Adrenal gland (tissue), 5 donors: ENCODE results near the gene SCAMP1.

Experiments
- POLR2A ChIP-seq, 2 donors: fragments of 450-650 bp; IDR thresholded peaks; one replicate each; pipeline ENCODE4 v1.6.1; 2017; ENCODE audit warnings: antibody characterized with exemption in 2 of 2, mild to moderate bottlenecking in 2 of 2, moderate library complexity in 1 of 2
- TF ChIP-seq, protein P1 (sequence below), 6 experiments: fragments of 450-650 bp in 4 of 6; fragments of 200-600 bp in 2 of 6; sonication (generic) in 1 of 6; IDR thresholded peaks; 1 replicate in 5 of 6; 2 replicates in 1 of 6; pipeline versions ENCODE4 v1.5.1 to v1.8.0; 2016 to 2021; ENCODE audit warnings: antibody characterized with exemption in 6 of 6, mild to moderate bottlenecking in 2 of 6, moderate library complexity in 1 of 6
- donor health status: DM: no; HTN: no; CAD: no.

DNA sequence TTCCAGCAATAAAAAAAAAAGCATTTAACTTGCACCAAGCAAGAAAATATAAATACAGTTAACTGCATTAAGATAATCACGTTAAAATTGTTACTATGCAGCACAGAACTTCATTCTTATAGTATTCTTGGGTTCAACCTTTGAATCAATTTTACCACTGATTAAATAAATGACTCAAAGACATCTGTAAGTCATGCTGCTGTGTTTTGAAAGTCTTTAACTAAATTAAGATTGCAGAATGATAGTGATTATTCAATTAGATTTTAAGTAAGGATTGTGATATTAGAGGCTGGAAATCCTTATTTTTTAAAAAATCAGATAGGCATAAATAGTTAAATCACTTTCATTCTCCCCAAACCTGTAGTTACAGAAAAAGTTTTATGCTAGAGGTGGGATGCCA, 116.4 kb downstream of the SCAMP1 start:
- TF ChIP-seq, protein P1, sequence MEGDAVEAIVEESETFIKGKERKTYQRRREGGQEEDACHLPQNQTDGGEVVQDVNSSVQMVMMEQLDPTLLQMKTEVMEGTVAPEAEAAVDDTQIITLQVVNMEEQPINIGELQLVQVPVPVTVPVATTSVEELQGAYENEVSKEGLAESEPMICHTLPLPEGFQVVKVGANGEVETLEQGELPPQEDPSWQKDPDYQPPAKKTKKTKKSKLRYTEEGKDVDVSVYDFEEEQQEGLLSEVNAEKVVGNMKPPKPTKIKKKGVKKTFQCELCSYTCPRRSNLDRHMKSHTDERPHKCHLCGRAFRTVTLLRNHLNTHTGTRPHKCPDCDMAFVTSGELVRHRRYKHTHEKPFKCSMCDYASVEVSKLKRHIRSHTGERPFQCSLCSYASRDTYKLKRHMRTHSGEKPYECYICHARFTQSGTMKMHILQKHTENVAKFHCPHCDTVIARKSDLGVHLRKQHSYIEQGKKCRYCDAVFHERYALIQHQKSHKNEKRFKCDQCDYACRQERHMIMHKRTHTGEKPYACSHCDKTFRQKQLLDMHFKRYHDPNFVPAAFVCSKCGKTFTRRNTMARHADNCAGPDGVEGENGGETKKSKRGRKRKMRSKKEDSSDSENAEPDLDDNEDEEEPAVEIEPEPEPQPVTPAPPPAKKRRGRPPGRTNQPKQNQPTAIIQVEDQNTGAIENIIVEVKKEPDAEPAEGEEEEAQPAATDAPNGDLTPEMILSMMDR (IDR thresholded peaks at IDR 0.05), result no peak
- TF ChIP-seq POLR2A (IDR thresholded peaks at IDR 0.05), result no peak
